ENCODE results near the gene P2RY6. TPM values are rescaled to one million over a fixed set of nuclear protein-coding genes. Genes with fewer than 3 reads are reported as not detected.
"Not testable (repeated sequence)": the region's sequence is repeated elsewhere in the genome, so short reads cannot be mapped to it uniquely, and the experiment has no call there.

The P2RY6 gene
- total RNA-seq, 8 experiments from 2014 or later = 0.21 to 10.8 (median 0.95) TPM; not detected in 3

DNA sequence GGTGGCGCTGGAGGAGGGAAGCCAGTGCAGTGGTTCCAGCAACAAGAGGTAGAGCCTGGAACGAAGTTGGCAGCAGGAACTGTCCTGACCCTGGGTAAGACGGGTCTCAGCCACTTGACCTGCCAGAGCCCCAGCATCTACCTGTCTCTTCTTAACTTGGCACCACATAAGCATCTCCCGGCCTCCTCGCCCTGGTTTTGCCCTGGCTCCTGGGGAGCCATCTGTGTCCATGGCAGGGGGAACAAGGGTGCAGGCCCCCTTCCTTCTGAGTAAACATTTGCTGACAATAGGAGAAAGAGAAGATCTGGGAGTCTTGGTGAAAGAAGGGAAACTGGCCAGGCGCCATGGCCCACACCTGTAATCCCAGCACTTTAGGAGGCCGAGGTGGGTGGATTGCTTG is 41.2 kb upstream of the P2RY6 start:
- no peak for ATAC-seq (replicated peaks in 6 of 8)
- Histone ChIP-seq H3K27ac (no peak overlapping the region), H3K4me1 (replicated peaks in 1 of 2) (peaks cover 4 to 6% of the 10 kb centered on the region in 2 donors)

DNA sequence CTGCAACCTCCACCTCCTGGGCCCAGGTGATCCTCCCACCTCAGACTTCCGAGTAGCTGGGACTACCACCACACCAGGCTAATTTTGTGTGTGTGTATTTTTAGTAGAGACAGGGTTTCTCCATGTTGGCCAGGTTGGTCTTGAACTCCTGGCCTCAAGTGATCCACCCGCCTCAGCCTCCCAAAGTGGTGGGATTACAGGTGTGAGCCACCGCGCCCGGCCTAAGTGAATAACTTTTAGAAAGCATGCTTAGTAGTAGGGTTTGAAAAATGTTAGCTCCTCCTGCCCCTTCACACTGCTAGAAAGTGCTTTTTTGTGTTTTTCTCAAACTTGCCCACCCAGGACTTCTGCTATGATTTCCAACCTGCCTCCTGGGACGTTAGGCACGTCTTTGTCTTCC is 39.7 kb upstream of the P2RY6 start:
- in situ Hi-C loops (cut with MboI; ENCODE audit: low pct_unique_long_range_greater_than_20kb in 2 of 9, low sequenced_read_pairs in 9 of 9, unreplicated experiment in 9 of 9) = loop anchor here in 3 of 9 experiments (5.0 to 25.0 kb wide), 3 partner anchors 45 to 395 kb away; no protein-coding TSS in a partner anchor

More for the DNA sequence above, 41.2 kb upstream of the P2RY6 start:
- 80 to 100% (median 92%) methylated on average over 1 to 2 of the region's 7 CpGs; no CpG with 5 or more reads in 5 of the 10 experiments for WGBS, 10 experiments
- H3K4me3 ChIP-seq = no peak overlapping the region
- in situ Hi-C loops (cut with MboI; ENCODE audit: low pct_unique_long_range_greater_than_20kb in 2 of 9, low sequenced_read_pairs in 9 of 9, unreplicated experiment in 9 of 9) = loop anchor here in 3 of 9 experiments (5.0 to 25.0 kb wide), 3 partner anchors 44 to 394 kb away; no protein-coding TSS in a partner anchor

DNA sequence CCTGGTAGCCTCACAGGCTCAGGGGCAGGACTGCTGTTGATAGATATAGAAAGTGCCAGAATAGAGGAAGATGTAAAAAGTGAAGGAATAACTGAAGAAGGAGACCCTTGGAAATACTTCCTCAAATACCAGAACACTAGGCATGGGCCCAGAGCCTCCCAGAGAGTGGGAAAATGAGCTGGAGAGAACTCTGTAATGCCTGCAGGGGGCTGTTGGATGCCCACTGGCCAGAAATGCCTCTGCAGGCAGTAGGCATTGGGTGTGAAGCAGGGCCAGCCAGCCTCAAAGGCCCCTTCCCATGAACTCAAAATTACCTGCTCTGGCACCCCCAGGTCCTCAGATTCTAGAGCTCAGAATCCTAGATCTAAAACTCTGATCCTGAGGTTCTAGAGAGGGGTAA is 38.9 kb upstream of the P2RY6 start:
- peaks cover 4% of the 10 kb centered on the region in 2 donors for H3K4me1 ChIP-seq (replicated peaks in 1 of 2)
- H3K27ac ChIP-seq = no peak overlapping the region
- no peak overlapping the region for H3K4me3 ChIP-seq
- ATAC-seq (replicated peaks in 6 of 8) = no peak
- in situ Hi-C loops (cut with MboI; ENCODE audit: low pct_unique_long_range_greater_than_20kb in 2 of 9, low sequenced_read_pairs in 9 of 9, unreplicated experiment in 9 of 9) = loop anchor here in 3 of 9 experiments (5.0 to 25.0 kb wide), 3 partner anchors 46 to 396 kb away; no protein-coding TSS in a partner anchor

More for the DNA sequence above, 39.7 kb upstream of the P2RY6 start:
- H3K4me3 ChIP-seq; H3K4me1 ChIP-seq (replicated peaks in 1 of 2); H3K27ac ChIP-seq; ATAC-seq (replicated peaks in 6 of 8): not testable (repeated sequence)
- 79 to 100% (median 92%) methylated on average over 2 to 5 of the region's 7 CpGs; no CpG with 5 or more reads in 2 of the 10 experiments for WGBS, 10 experiments

DNA sequence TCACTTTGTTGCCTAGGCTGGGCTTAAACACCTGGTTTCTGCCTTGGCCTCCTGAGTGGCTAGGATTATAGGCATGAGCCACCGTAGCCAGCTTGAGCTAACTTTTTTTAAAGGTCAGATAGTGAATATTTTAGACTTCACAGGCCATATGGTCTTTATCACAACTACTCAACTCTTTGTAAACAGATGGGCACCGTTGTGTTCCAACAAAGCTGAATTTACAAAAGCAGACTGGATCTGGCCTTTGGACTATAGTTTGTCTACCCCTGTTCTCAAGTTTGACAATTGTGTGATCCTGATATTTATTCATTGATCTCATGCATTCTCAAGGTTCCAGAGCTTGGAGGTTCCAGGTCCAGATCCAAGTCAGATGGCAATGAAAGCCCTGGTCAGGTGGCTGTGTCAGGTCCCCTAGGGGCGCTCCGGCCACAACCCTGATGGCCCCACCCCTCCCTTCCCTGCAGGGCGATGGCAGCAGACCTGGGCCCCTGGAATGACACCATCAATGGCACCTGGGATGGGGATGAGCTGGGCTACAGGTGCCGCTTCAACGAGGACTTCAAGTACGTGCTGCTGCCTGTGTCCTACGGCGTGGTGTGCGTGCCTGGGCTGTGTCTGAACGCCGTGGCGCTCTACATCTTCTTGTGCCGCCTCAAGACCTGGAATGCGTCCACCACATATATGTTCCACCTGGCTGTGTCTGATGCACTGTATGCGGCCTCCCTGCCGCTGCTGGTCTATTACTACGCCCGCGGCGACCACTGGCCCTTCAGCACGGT is 38.3 kb upstream of the P2RY6 start:
- no peaks in the 10 kb centered on the region for H3K4me1 ChIP-seq (replicated peaks in 1 of 2)

DNA sequence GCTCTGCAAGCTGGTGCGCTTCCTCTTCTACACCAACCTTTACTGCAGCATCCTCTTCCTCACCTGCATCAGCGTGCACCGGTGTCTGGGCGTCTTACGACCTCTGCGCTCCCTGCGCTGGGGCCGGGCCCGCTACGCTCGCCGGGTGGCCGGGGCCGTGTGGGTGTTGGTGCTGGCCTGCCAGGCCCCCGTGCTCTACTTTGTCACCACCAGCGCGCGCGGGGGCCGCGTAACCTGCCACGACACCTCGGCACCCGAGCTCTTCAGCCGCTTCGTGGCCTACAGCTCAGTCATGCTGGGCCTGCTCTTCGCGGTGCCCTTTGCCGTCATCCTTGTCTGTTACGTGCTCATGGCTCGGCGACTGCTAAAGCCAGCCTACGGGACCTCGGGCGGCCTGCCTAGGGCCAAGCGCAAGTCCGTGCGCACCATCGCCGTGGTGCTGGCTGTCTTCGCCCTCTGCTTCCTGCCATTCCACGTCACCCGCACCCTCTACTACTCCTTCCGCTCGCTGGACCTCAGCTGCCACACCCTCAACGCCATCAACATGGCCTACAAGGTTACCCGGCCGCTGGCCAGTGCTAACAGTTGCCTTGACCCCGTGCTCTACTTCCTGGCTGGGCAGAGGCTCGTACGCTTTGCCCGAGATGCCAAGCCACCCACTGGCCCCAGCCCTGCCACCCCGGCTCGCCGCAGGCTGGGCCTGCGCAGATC is 37.5 kb upstream of the P2RY6 start:
- no peak overlapping the region for H3K27ac ChIP-seq
- 87 to 100% (median 96%) methylated on average over 3 to 24 of the region's 56 CpGs; no CpG with 5 or more reads in 3 of the 10 experiments for WGBS, 10 experiments
- H3K4me3 ChIP-seq = no peak overlapping the region
- H3K4me1 ChIP-seq (replicated peaks in 1 of 2) = no peaks in the 10 kb centered on the region
- in situ Hi-C loops (cut with MboI; ENCODE audit: low pct_unique_long_range_greater_than_20kb in 2 of 9, low sequenced_read_pairs in 9 of 9, unreplicated experiment in 9 of 9) = loop anchor here in 3 of 9 experiments (5.0 to 25.0 kb wide), 3 partner anchors 47 to 397 kb away; no protein-coding TSS in a partner anchor
- no peak for ATAC-seq (replicated peaks in 6 of 8)

More for the DNA sequence above, 38.3 kb upstream of the P2RY6 start:
- ATAC-seq (replicated peaks in 6 of 8) = no peak
- no peak overlapping the region for H3K4me3 ChIP-seq
- no peak overlapping the region for H3K27ac ChIP-seq
- 40 to 94% (median 84%) methylated on average over 2 to 14 of the region's 23 CpGs; no CpG with 5 or more reads in 2 of the 10 experiments for WGBS, 10 experiments
- in situ Hi-C loops (cut with MboI; ENCODE audit: low pct_unique_long_range_greater_than_20kb in 2 of 9, low sequenced_read_pairs in 9 of 9, unreplicated experiment in 9 of 9) = loop anchor here in 3 of 9 experiments (5.0 to 25.0 kb wide), 3 partner anchors 47 to 397 kb away; no protein-coding TSS in a partner anchor

DNA sequence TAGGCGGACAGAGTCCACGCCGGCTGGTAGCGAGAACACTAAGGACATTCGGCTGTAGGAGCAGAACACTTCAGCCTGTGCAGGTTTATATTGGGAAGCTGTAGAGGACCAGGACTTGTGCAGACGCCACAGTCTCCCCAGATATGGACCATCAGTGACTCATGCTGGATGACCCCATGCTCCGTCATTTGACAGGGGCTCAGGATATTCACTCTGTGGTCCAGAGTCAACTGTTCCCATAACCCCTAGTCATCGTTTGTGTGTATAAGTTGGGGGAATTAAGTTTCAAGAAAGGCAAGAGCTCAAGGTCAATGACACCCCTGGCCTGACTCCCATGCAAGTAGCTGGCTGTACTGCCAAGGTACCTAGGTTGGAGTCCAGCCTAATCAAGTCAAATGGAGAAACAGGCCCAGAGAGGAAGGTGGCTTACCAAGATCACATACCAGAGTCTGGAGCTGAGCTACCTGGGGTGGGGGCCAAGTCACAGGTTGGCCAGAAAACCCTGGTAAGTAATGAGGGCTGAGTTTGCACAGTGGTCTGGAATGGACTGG is 36.8 kb upstream of the P2RY6 start:
- WGBS, 10 experiments = 43 to 100% (median 97%) methylated on average over 1 to 6 of the region's 8 CpGs; no CpG with 5 or more reads in 7 of the 10 experiments
- ATAC-seq (replicated peaks in 6 of 8) = no peak
- no peak overlapping the region for H3K27ac ChIP-seq
- no peaks in the 10 kb centered on the region for H3K4me1 ChIP-seq (replicated peaks in 1 of 2)
- in situ Hi-C loops (cut with MboI; ENCODE audit: low pct_unique_long_range_greater_than_20kb in 2 of 9, low sequenced_read_pairs in 9 of 9, unreplicated experiment in 9 of 9) = loop anchor here in 2 of 9 experiments (10.0 to 25.0 kb wide), 2 partner anchors 51 to 398 kb away; no protein-coding TSS in a partner anchor
- H3K4me3 ChIP-seq = no peak overlapping the region

DNA sequence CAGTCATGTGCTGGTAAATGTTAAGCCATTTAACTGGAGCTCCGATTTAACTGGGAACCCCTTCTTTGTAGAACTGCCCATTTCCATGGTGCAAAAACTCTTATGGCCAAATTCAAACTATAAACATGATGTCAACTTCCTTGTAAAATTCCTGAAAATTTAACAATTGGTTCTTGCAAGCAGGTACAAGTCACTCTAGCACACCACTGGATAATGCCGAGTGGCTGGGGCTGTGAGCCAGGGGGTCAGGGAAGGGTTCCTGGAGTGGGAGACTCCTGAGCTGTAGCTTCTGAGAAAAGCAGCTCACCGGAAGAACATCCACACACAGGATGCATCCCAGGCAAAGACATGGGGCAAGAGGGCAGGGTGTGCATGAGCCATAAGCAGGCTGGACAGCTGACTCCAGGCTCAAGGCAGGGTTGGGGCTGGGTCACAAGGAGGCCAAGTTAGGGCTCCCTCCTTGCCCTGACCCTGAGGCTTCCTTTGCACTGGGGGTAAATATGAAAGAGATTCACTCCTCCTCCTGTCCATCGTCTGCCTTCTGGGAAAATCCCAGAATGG is 35.9 kb upstream of the P2RY6 start:
- in situ Hi-C loops (cut with MboI; ENCODE audit: low pct_unique_long_range_greater_than_20kb in 2 of 9, low sequenced_read_pairs in 9 of 9, unreplicated experiment in 9 of 9) = loop anchor here in 2 of 9 experiments (10.0 to 25.0 kb wide), 2 partner anchors 51 to 399 kb away; no protein-coding TSS in a partner anchor
- no peaks in the 10 kb centered on the region for H3K4me1 ChIP-seq (replicated peaks in 1 of 2)
- 71 to 100% (median 89%) methylated on average over 1 to 3 of the region's 4 CpGs; no CpG with 5 or more reads in 2 of the 10 experiments for WGBS, 10 experiments
- peak in 2 of 8 experiments; percentile 35 to 56 for ATAC-seq (replicated peaks in 6 of 8)
- H3K27ac ChIP-seq = no peak overlapping the region
- H3K4me3 ChIP-seq = no peak overlapping the region

DNA sequence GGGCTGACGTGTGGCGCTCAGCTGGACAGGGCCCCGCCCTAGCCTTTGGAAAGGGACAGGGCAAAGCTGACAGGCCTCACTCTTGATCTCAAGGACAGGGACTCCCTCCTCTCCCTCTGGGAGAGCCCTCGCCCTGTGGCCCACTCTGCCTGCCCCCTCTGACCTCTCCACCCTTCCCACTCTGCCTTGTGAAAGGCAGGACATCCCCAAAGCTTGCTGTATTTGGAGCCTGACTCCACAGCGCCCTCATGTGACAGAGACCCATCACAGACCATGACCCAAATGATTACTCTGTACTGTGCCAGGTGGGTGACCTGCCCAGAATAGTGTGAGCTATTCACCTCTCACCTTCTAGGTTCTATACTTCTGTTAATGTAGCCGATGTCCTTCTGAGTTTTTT is 35.3 kb upstream of the P2RY6 start:
- ATAC-seq (replicated peaks in 6 of 8) = peak in 6 of 8 experiments; percentile 32 to 78 (median 55)
- Histone ChIP-seq H3K4me1 (replicated peaks in 1 of 2) (no peaks in the 10 kb centered on the region), H3K4me3 (no peak overlapping the region), H3K27ac (no peak overlapping the region)
- in situ Hi-C loops (cut with MboI; ENCODE audit: low pct_unique_long_range_greater_than_20kb in 2 of 9, low sequenced_read_pairs in 9 of 9, unreplicated experiment in 9 of 9) = loop anchor here in 2 of 9 experiments (10.0 to 25.0 kb wide), 2 partner anchors 52 to 400 kb away; no protein-coding TSS in a partner anchor
- WGBS, 10 experiments = 0 to 80% (median 8%) methylated on average over 1 to 3 of the region's 6 CpGs; no CpG with 5 or more reads in 4 of the 10 experiments

DNA sequence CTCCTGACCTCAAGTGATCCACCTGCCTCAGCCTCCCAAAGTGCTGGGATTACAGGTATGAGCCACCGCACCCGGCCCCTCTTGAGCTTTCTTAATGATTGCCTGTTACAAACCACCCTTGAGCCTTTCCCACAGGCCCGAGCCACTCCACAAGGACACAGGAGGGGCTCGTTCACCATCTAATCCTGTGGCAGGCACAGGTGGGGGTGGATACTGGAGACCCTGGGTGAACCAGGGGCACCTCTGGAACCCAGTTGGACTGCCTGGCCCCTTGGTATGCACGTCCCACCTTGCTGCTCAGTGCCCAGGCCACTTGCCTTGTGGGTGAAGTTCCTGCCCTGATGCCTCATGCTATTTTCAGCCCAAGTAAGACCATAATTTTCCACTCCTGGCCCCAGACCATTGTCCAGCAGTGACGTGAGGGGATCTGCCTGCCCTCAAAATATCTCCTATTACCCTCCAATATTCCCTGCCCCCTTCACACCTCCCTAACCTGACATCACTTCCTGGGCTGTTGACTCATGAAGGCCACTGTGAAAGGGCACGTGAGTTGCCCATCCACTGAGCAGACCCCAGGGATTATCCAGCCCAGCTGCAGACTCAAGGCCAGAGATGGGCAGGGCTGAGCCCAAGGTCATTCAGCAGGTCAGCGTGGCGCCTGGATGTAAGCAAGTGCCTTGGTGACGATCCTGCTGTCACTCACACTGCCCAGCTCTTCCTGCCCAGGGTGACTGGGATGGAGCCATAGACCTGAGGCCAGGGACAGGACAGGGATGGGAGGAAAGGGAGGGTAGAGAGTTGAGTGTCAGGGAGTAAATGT is 34.5 kb upstream of the P2RY6 start:
- in situ Hi-C loops (cut with MboI; ENCODE audit: low pct_unique_long_range_greater_than_20kb in 2 of 9, low sequenced_read_pairs in 9 of 9, unreplicated experiment in 9 of 9) = loop anchor here in 2 of 9 experiments (10.0 to 25.0 kb wide), 2 partner anchors 53 to 400 kb away; no protein-coding TSS in a partner anchor

DNA sequence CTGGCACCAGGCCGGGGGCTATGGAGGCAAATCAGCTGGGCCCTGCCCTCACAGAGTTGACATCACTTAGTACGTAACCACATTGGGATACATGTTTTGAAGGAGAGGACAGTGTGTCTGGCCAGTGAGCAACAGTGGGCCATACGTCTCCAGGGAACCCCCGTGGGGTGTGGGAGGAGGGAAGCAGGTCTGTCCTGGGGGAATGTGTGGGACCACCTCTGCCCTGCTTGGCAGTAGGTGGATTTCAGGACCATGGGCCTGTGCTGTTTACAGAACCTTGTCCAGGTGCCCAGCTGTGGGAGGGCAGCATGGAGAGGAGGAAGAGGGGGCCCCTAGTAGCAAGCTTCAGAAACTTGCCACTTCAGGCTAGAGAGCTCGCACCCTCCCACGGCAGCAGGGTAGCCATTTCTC is 33.0 kb upstream of the P2RY6 start:
- no peak overlapping the region for H3K27ac ChIP-seq
- in situ Hi-C loops (cut with MboI; ENCODE audit: low pct_unique_long_range_greater_than_20kb in 2 of 9, low sequenced_read_pairs in 9 of 9, unreplicated experiment in 9 of 9) = loop anchor here in 2 of 9 experiments (10.0 to 25.0 kb wide), 2 partner anchors 54 to 402 kb away; no protein-coding TSS in a partner anchor
- WGBS, 10 experiments = 60 to 100% (median 100%) methylated on average over 1 to 2 of the region's 6 CpGs; no CpG with 5 or more reads in 7 of the 10 experiments

More for the DNA sequence above, 34.5 kb upstream of the P2RY6 start:
- no peak overlapping the region for H3K27ac ChIP-seq
- peaks cover 0 to 6% of the 10 kb centered on the region in 2 donors for H3K4me1 ChIP-seq (replicated peaks in 1 of 2)
- H3K4me3 ChIP-seq = no peak overlapping the region
- peak in 1 of 8 experiments; percentile 7 for ATAC-seq (replicated peaks in 6 of 8)
- WGBS, 10 experiments = 44 to 100% (median 84%) methylated on average over 1 to 4 of the region's 10 CpGs; no CpG with 5 or more reads in 4 of the 10 experiments

DNA sequence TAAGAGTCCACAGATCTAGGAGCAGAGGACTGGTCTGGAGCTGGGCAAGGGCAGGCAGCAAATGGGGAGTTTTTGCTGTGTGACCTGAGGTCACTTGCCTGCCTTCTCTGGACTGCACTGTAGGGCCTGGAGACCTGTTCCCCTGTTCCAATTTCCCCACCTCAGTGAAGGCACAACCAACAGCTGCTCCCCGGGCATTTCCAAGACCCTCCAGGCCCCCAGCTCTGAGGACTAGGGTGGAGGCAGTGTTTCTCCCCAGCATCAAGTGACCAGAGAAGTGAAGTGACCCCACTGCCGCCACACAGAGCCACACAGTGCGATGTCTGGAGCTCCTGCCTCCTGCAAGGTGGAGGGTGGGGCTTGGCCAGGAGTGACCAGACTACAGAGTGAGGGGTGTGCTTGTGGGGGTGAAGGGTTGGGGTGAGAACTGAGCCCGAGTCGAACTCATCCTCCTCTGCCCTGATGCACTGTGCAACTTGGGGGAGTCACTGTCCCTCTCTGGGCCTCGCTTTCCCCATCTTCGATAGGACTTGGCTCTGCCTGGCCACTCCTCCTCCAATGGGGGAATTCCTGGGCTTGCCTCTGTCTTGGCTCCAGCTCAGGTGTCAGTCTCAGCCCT is 32.5 kb upstream of the P2RY6 start:
- no peak for ATAC-seq (replicated peaks in 6 of 8)
- Histone ChIP-seq H3K4me1 (replicated peaks in 1 of 2) (peaks cover 2 to 7% of the 10 kb centered on the region in 2 donors), H3K27ac (no peak overlapping the region), H3K4me3 (no peak overlapping the region)
- WGBS, 10 experiments = 40 to 80% methylated on average over 1 of the region's 7 CpGs; no CpG with 5 or more reads in 8 of the 10 experiments
- in situ Hi-C loops (cut with MboI; ENCODE audit: low pct_unique_long_range_greater_than_20kb in 2 of 9, low sequenced_read_pairs in 9 of 9, unreplicated experiment in 9 of 9) = loop anchor here in 3 of 9 experiments (10.0 to 25.0 kb wide), 2 partner anchors 55 to 402 kb away; no protein-coding TSS in a partner anchor

More for the DNA sequence above, 33.0 kb upstream of the P2RY6 start:
- H3K4me1 ChIP-seq (replicated peaks in 1 of 2) = peaks cover 0 to 6% of the 10 kb centered on the region in 2 donors
- no peak overlapping the region for H3K4me3 ChIP-seq
- ATAC-seq (replicated peaks in 6 of 8) = no peak
